ENCODE results near the gene KBTBD12.
"Not testable (repeated sequence)": the region's sequence is repeated elsewhere in the genome, so short reads cannot be mapped to it uniquely, and the experiment has no call there.

Gene KBTBD12

GRCh38 chr3:127905556-127905955, 9.5 kb upstream of the KBTBD12 start:
- no peak for FAIRE-seq

GRCh38 chr3:127906653-127907052, 8.4 kb upstream of the KBTBD12 start:
- not testable (repeated sequence) for FAIRE-seq

- FAIRE-seq, result no peak
Observed at GRCh38 chr3:127908202-127908601, 6.8 kb upstream of the KBTBD12 start.

- no peak for FAIRE-seq
Observed at GRCh38 chr3:127908951-127909350, 6.1 kb upstream of the KBTBD12 start.

- FAIRE-seq, result no peak
Observed at GRCh38 chr3:127909646-127910045, 5.4 kb upstream of the KBTBD12 start.

GRCh38 chr3:127911421-127911931, 3.6 kb upstream of the KBTBD12 start:
- FAIRE-seq, result no peak

GRCh38 chr3:127913841-127914240, 1.2 kb upstream of the KBTBD12 start:
- not testable (repeated sequence) for FAIRE-seq

- no peak for FAIRE-seq
Observed at GRCh38 chr3:127914584-127914983, 448 bp upstream of the KBTBD12 start.

- FAIRE-seq, result no peak
Observed at GRCh38 chr3:127915937-127916493, 983 bp downstream of the KBTBD12 start.

GRCh38 chr3:127920738-127921137, 5.7 kb downstream of the KBTBD12 start:
- FAIRE-seq, result no peak

GRCh38 chr3:127923611-127924010, 8.6 kb downstream of the KBTBD12 start:
- FAIRE-seq, result no peak

- no peak for FAIRE-seq
Observed at GRCh38 chr3:127925384-127925783, 10.4 kb downstream of the KBTBD12 start.

- no peak for FAIRE-seq
Observed at GRCh38 chr3:127927829-127928604, 13.0 kb downstream of the KBTBD12 start.

- no peak for FAIRE-seq
Observed at GRCh38 chr3:127929818-127930413, 14.9 kb downstream of the KBTBD12 start.

GRCh38 chr3:127933396-127933795, 18.4 kb downstream of the KBTBD12 start:
- no peak for FAIRE-seq

GRCh38 chr3:127938800-127939199, 23.8 kb downstream of the KBTBD12 start:
- no peak for FAIRE-seq

- no peak for FAIRE-seq
Observed at GRCh38 chr3:127940116-127940515, 25.1 kb downstream of the KBTBD12 start.

- no peak for FAIRE-seq
Observed at GRCh38 chr3:127942613-127943012, 27.6 kb downstream of the KBTBD12 start.

- no peak for FAIRE-seq
Observed at GRCh38 chr3:127948211-127948610, 33.2 kb downstream of the KBTBD12 start.

GRCh38 chr3:127949446-127950055, 34.5 kb downstream of the KBTBD12 start:
- no peak for FAIRE-seq

GRCh38 chr3:127951276-127951675, 36.2 kb downstream of the KBTBD12 start:
- no peak for FAIRE-seq

- FAIRE-seq, result no peak
Observed at GRCh38 chr3:127953091-127954035, 38.3 kb downstream of the KBTBD12 start.
